Esophagus squamous epithelium (tissue), 4 donors: ENCODE measurements around the gene HSPA1L.

Experiments
- CTCF ChIP-seq, 6 experiments: fragments of 450-650 bp in 4 of 6; fragments of 200-600 bp in 2 of 6; sonication (generic) in 2 of 6; IDR thresholded peaks; one replicate each; pipeline ENCODE4 v1.5.1; 2016 to 2019; ENCODE audit warnings: antibody characterized with exemption in 6 of 6, mild to moderate bottlenecking in 4 of 6, moderate library complexity in 4 of 6
- POLR2A ChIP-seq, 4 donors: fragments of 450-650 bp; IDR thresholded peaks; one replicate each; pipeline ENCODE4 v1.6.1; 2017; ENCODE audit warnings: antibody characterized with exemption in 4 of 4, mild to moderate bottlenecking in 4 of 4, moderate library complexity in 3 of 4

- TF ChIP-seq CTCF (IDR thresholded peaks at IDR 0.05) (no peak), POLR2A (IDR thresholded peaks at IDR 0.05) (no peak)
Observed at GRCh38 chr6:31775633-31776484, 39.2 kb downstream of the HSPA1L start.
